ES-I3 (cell line): Measurements from ENCODE around the gene CDC27.

Experiments used
- H3K36me3 ChIP-seq: 2 replicates; pipeline ENCODE4 v1.6.1; 2013; ENCODE audit warnings: mild to moderate bottlenecking, low read length, control low read depth, moderate library complexity; ENCODE audit not compliant: insufficient read depth
- H3K4me1 ChIP-seq: 2 replicates; pipeline ENCODE4 v1.6.1; 2013; ENCODE audit warnings: mild to moderate bottlenecking, control low read depth, low read length; ENCODE audit not compliant: insufficient read depth
- H3K9ac ChIP-seq: 2 replicates; pipeline ENCODE4 v1.6.1; 2013; ENCODE audit warnings: low read depth, mild to moderate bottlenecking, low read length, moderate library complexity
- H3K9me3 ChIP-seq: 2 replicates; pipeline ENCODE4 v1.6.1; 2013; ENCODE audit warnings: mild to moderate bottlenecking, low read length, moderate library complexity; ENCODE audit not compliant: control insufficient read depth, insufficient read depth

Gene CDC27

GRCh38 chr17:47210105-47210504 is 21.0 kb upstream of the CDC27 start:
- Histone ChIP-seq H3K36me3 (no peaks in the 10 kb centered on the region), H3K9me3 (no peaks in the 10 kb centered on the region), H3K4me1 (peaks cover 13% of the 10 kb centered on the region; the same call in 1 of the 2 replicates), H3K9ac (no peak overlapping the region)

GRCh38 chr17:47209499-47209898 is 20.4 kb upstream of the CDC27 start:
- no peaks in the 10 kb centered on the region for H3K36me3 ChIP-seq
- peaks cover 18% of the 10 kb centered on the region for H3K4me1 ChIP-seq
- H3K9me3 ChIP-seq, result no peaks in the 10 kb centered on the region
- H3K9ac ChIP-seq, result no peak overlapping the region

DNA sequence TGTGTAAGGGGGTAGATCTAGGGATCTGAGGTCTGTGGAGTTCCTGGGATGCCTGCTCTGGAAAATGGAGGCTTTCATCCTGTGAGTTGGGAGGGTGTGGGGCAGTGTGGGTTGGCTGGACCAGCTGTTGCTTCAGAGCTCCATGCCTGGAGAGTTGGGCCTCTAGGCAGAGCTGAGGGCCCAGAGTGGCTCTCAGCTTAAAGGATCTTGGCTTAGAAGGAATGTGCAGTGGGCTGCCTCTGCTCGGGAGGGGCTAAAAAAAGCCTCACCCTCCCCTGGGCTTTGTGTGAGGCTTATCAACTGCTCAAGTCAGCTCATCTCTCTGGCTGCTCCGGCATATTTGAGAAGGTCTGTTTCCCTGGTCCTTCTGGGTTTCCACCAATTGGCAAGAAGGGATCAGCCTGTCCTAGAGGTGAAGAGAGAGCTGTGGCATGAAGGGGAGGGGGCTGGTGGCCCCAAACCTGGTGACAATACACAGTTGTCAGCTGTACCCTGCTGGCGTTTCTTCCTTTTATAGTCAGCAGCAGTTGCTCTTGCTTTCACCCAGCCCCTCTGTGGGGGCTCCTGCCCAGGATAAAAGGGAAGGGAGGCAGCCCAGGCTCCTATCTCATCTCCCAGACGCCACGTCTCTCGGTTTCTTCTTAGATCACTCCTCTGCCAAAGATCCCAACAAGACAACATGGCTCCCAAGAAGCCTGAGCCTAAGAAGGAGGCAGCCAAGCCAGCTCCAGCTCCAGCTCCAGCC is 19.8 kb upstream of the CDC27 start, which contains the start of gene MYL4:
TSS of gene MYL4 (plus strand) at position 605 of the 745 bp plus-strand sequence. CDS start at position 680, 75 bp downstream.
- no peak within 1 kb of the TSS for H3K9ac ChIP-seq
- no peaks in the 10 kb centered on the region for H3K36me3 ChIP-seq
- peaks cover 24% of the 10 kb centered on the region for H3K4me1 ChIP-seq
- no peaks in the 10 kb centered on the region for H3K9me3 ChIP-seq

GRCh38 chr17:47207143-47208067 is 18.3 kb upstream of the CDC27 start:
- H3K4me1 ChIP-seq, result peaks cover 25% of the 10 kb centered on the region
- no peaks in the 10 kb centered on the region for H3K9me3 ChIP-seq
- H3K36me3 ChIP-seq, result no peaks in the 10 kb centered on the region
- no peak overlapping the region for H3K9ac ChIP-seq

GRCh38 chr17:47205419-47205963 is 16.4 kb upstream of the CDC27 start:
- Histone ChIP-seq H3K9me3 (no peaks in the 10 kb centered on the region), H3K4me1 (peaks cover 25% of the 10 kb centered on the region), H3K36me3 (no peaks in the 10 kb centered on the region), H3K9ac (no peak overlapping the region)

DNA sequence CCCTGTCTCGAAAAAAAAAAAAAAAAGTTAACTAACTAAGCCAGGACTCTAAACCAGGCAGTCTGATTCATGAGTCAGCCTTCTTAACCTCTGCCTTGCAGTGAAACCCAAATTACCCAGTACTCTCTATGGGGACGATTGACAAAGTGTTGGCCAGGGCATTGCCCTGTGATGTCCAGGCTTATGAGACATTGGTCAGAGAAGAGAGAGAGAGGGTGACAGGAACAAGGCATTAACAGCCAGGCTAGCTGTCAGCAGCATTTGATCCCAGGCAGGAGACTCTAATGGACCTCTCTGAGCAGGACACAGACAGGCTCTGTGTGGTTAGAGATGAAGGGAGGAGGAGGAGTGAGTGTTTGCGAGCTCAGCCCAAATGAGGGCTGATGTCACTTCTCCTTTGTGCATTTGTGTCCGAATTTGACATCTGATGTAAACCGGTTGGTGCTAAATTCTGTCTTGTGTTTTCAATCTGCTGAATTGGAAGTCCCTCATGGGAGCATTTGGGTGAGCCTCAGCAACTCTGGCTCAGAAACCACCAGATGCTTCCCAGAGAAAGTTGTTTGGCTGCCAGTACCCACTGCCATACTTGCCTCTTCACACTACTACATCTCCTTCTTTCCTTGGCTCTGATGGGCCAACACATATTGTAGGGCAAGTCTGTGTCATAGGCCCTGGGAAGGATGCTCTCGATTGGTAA is 15.8 kb upstream of the CDC27 start:
- Histone ChIP-seq H3K9me3 (no peaks in the 10 kb centered on the region), H3K9ac (no peak overlapping the region), H3K36me3 (no peaks in the 10 kb centered on the region), H3K4me1 (peaks cover 25% of the 10 kb centered on the region)

DNA sequence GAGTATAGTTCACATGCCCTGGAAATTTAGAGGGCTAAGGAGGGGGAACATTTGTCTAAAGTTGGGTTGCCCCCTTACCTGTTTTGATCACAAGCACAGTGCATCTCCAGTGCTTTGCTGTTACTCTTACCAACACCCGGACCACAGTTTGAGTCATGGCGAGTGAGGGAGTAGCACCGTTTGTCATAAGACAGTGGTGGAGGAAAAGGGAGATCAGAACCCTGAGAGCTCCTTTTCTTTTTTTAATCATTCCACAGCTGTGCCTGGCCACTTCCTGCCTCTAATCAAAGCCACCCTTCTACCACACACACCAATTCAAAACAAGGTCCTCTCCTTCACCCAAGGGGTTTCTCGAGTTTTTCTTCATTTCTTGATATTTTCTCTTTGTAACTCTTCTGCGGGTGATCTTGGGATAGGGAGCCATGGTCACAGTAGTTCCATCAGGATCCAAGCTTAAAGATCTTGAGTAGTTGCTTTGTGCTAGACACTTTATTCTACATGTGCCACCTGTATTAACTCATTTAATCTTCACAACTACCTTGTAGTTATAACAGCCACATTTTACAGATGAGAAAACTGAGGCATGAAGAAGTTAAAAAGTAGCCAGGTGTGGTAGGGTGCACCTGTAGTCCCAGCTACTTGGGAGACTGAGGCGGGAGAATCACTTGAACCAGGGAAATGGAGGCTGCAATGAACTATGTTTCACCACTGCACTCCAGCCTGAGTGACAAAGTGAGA is 15.1 kb upstream of the CDC27 start:
- no peak overlapping the region for H3K9ac ChIP-seq
- H3K4me1 ChIP-seq, result peaks cover 25% of the 10 kb centered on the region
- no peaks in the 10 kb centered on the region for H3K36me3 ChIP-seq
- no peaks in the 10 kb centered on the region for H3K9me3 ChIP-seq

- no peaks in the 10 kb centered on the region for H3K36me3 ChIP-seq
- H3K9ac ChIP-seq, result no peak overlapping the region
- H3K4me1 ChIP-seq, result peaks cover 21% of the 10 kb centered on the region
- H3K9me3 ChIP-seq, result no peaks in the 10 kb centered on the region
Observed at GRCh38 chr17:47201166-47201565, 12.1 kb upstream of the CDC27 start.

- Histone ChIP-seq H3K9me3 (no peaks in the 10 kb centered on the region), H3K4me1 (peaks cover 15% of the 10 kb centered on the region), H3K36me3 (no peaks in the 10 kb centered on the region), H3K9ac (no peak overlapping the region)
Observed at GRCh38 chr17:47200325-47200664, 11.2 kb upstream of the CDC27 start.

DNA sequence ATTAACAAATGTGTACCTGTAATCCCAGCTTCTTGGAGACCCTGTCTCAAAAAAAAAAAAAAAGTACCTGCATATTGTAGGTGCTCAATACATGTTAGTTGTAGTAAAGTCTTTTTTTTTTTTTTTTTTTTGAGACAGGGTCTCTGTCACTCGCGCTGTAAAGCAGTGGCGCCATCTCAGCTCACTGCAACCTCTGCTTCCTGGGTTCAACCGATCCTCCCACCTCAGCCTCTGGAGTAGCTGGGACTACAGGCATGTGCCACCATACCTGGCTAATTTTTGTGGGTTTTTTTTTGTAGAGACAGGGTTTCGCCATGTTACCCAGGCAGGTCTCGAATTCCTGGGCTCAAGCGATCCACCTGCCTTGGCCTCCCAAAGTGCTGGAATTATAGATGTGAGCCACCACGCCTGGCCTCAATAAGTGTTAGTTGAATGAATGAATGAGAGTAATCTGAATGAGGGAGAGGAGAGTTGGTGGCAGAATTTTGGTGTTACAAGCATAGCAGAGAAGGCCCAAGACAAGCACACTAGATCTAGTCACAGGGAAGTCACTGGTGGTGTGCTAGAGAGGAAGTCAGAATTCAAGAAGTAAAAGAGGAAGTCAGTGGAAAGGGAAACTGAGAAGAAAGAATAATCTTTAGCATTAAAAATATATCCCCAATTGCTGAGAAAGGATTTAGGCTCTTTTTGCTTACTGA is 10.7 kb upstream of the CDC27 start:
- Histone ChIP-seq H3K4me1 (peaks cover 10% of the 10 kb centered on the region), H3K36me3 (no peaks in the 10 kb centered on the region), H3K9me3 (no peaks in the 10 kb centered on the region), H3K9ac (no peak overlapping the region)

DNA sequence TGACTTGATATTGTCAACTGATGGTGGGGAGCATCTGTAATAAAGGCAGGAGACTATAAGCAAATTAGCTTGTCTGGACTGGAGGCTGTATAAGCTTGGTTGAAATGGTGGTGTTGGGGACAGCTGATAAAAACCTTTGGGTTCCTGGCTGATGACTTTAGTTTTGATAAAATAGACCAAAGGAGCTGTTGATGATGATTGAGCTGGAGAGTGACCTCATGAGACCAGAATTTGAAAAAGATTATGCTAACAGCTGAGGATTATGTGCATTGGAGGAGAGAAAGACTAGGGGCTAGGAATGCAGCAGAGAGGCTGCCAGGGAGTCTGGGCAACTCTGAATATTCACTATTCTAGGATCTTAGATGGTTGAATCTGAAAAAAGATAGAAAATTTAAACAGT is 8.7 kb upstream of the CDC27 start:
- H3K36me3 ChIP-seq, result no peaks in the 10 kb centered on the region
- H3K9me3 ChIP-seq, result no peaks in the 10 kb centered on the region
- no peak overlapping the region for H3K9ac ChIP-seq
- H3K4me1 ChIP-seq, result no peaks in the 10 kb centered on the region

GRCh38 chr17:47193931-47194511 is 4.9 kb upstream of the CDC27 start:
- Histone ChIP-seq H3K9me3 (no peaks in the 10 kb centered on the region), H3K9ac (no peak overlapping the region), H3K4me1 (no peaks in the 10 kb centered on the region), H3K36me3 (no peaks in the 10 kb centered on the region)

GRCh38 chr17:47192554-47192953 is 3.5 kb upstream of the CDC27 start:
- Histone ChIP-seq H3K9ac (no peak overlapping the region), H3K36me3 (no peaks in the 10 kb centered on the region), H3K4me1 (no peaks in the 10 kb centered on the region), H3K9me3 (no peaks in the 10 kb centered on the region)
